ENCODE measurements around the gene ADCYAP1R1. TPM values are rescaled to one million over a fixed set of nuclear protein-coding genes. Genes with fewer than 3 reads are reported as not detected.

ADCYAP1R1 gene
- total and polyA plus RNA-seq, 10 donors, result 0.04 to 5.6 (median 0.50) TPM

- Histone ChIP-seq H3K4me3 (no peak overlapping the region), H3K27me3 (replicated peaks in 1 of 7) (peaks cover 0 to 16% (median 0%) of the 10 kb centered on the region in 7 donors), H3K36me3 (no peaks in the 10 kb centered on the region), H3K27ac (no peak overlapping the region), H3K4me1 (no peaks in the 10 kb centered on the region), H3K9me3 (no peaks in the 10 kb centered on the region)
- WGBS, 5 donors, result 82 to 93% (median 92%) methylated on average over 3 to 5 of the region's 5 CpGs
- intact Hi-C loops (cut with DNase I; ENCODE audit: low total_unique reads), result no loop called here
- DNase-seq, result peak; percentile 69
- TF ChIP-seq POLR2A (IDR thresholded peaks at IDR 0.05), result no peak
- no peak for TF ChIP-seq POLR2AphosphoS5 (IDR thresholded peaks at IDR 0.05)
- TF ChIP-seq, protein P1, sequence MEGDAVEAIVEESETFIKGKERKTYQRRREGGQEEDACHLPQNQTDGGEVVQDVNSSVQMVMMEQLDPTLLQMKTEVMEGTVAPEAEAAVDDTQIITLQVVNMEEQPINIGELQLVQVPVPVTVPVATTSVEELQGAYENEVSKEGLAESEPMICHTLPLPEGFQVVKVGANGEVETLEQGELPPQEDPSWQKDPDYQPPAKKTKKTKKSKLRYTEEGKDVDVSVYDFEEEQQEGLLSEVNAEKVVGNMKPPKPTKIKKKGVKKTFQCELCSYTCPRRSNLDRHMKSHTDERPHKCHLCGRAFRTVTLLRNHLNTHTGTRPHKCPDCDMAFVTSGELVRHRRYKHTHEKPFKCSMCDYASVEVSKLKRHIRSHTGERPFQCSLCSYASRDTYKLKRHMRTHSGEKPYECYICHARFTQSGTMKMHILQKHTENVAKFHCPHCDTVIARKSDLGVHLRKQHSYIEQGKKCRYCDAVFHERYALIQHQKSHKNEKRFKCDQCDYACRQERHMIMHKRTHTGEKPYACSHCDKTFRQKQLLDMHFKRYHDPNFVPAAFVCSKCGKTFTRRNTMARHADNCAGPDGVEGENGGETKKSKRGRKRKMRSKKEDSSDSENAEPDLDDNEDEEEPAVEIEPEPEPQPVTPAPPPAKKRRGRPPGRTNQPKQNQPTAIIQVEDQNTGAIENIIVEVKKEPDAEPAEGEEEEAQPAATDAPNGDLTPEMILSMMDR (IDR thresholded peaks at IDR 0.05 in 8 of 11, conservative IDR thresholded peaks at IDR 0.05 in 3 of 11), result no peak
Observed at GRCh38 chr7:31075086-31075405, 22.9 kb downstream of the ADCYAP1R1 start.

GRCh38 chr7:31076051-31076450 is 23.9 kb downstream of the ADCYAP1R1 start:
- no peak for TF ChIP-seq POLR2AphosphoS5 (IDR thresholded peaks at IDR 0.05)
- no peak for TF ChIP-seq POLR2A (IDR thresholded peaks at IDR 0.05)
- TF ChIP-seq, protein P1 (IDR thresholded peaks at IDR 0.05 in 8 of 11, conservative IDR thresholded peaks at IDR 0.05 in 3 of 11), result no peak
- Histone ChIP-seq H3K4me3 (no peak overlapping the region), H3K36me3 (no peaks in the 10 kb centered on the region), H3K27ac (no peak overlapping the region), H3K4me1 (no peaks in the 10 kb centered on the region), H3K27me3 (replicated peaks in 1 of 7) (peaks cover 0 to 26% (median 0%) of the 10 kb centered on the region in 7 donors), H3K9me3 (no peaks in the 10 kb centered on the region)
- intact Hi-C loops (cut with DNase I; ENCODE audit: low total_unique reads), result no loop called here
- 77 to 88% (median 84%) methylated on average over 8 of the region's 8 CpGs for WGBS, 5 donors
- DNase-seq, result peak; percentile 49

DNA sequence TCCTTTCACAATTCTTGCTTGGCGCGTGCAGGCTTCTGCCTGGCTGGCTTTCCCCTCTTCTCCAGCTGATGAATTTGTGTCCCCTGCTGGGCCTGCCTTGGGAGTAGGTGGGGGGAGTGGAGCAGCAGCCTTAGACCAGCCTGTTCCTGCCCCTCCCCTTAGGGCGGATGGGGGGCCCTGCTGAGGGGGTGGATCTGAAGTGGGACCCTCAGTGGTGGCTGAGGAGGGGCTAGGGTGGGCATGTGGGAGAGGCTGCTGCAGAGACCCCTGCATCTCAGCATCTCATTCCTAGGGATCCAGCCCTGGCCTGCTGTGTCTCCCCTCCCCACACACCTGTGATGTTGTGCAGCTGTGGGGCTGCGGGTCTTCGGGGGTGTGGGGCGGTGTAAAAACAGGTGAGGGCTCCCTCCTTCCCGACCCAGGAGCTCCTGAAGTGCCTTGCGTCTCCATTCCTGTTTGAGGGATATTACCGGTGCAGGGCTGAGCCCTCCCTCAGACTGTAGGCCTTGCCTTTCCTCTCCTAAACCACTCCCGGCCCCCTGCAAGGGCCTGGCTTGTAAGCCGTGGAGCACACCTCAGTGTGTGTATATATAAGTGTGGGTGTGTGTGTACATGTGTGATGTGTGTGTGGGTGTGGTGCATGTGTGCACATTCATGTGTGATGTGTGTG is 24.7 kb downstream of the ADCYAP1R1 start:
- peak; percentile 72 for DNase-seq
- 83 to 91% (median 90%) methylated on average over 8 to 11 of the region's 11 CpGs for WGBS, 5 donors
- intact Hi-C loops (cut with DNase I; ENCODE audit: low total_unique reads), result no loop called here

More for the DNA sequence above, 24.7 kb downstream of the ADCYAP1R1 start:
- peaks cover 0 to 31% (median 0%) of the 10 kb centered on the region in 7 donors for H3K27me3 ChIP-seq (replicated peaks in 1 of 7)
- H3K9me3 ChIP-seq, result no peaks in the 10 kb centered on the region
- no peak for TF ChIP-seq POLR2A (IDR thresholded peaks at IDR 0.05)
- TF ChIP-seq, protein P1 (IDR thresholded peaks at IDR 0.05 in 8 of 11, conservative IDR thresholded peaks at IDR 0.05 in 3 of 11), result no peak
- no peak for TF ChIP-seq POLR2AphosphoS5 (IDR thresholded peaks at IDR 0.05)
- H3K36me3 ChIP-seq, result no peaks in the 10 kb centered on the region
- H3K4me3 ChIP-seq, result no peak overlapping the region
- H3K4me1 ChIP-seq, result no peaks in the 10 kb centered on the region
- no peak overlapping the region for H3K27ac ChIP-seq
